ENCODE data around the gene CGB3.
"Not testable (repeated sequence)": the region's sequence is repeated elsewhere in the genome, so short reads cannot be mapped to it uniquely, and the experiment has no call there.

Gene CGB3

GRCh38 chr19:49019242-49019932 lies 4.7 kb downstream of the CGB3 start:
- TF ChIP-seq, protein P1, sequence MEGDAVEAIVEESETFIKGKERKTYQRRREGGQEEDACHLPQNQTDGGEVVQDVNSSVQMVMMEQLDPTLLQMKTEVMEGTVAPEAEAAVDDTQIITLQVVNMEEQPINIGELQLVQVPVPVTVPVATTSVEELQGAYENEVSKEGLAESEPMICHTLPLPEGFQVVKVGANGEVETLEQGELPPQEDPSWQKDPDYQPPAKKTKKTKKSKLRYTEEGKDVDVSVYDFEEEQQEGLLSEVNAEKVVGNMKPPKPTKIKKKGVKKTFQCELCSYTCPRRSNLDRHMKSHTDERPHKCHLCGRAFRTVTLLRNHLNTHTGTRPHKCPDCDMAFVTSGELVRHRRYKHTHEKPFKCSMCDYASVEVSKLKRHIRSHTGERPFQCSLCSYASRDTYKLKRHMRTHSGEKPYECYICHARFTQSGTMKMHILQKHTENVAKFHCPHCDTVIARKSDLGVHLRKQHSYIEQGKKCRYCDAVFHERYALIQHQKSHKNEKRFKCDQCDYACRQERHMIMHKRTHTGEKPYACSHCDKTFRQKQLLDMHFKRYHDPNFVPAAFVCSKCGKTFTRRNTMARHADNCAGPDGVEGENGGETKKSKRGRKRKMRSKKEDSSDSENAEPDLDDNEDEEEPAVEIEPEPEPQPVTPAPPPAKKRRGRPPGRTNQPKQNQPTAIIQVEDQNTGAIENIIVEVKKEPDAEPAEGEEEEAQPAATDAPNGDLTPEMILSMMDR (IDR thresholded peaks at IDR 0.05; ENCODE audit: control insufficient read depth, extremely low read depth, insufficient read depth) = 0 out of 2 replicates have a peak, but pooled peaks have one; percentile 1
- H3K4me3 ChIP-seq (ENCODE audit: low read depth, low read length) = peak overlapping the region; percentile 41
- DNase-seq (ENCODE audit: low read depth) = no peak

DNA sequence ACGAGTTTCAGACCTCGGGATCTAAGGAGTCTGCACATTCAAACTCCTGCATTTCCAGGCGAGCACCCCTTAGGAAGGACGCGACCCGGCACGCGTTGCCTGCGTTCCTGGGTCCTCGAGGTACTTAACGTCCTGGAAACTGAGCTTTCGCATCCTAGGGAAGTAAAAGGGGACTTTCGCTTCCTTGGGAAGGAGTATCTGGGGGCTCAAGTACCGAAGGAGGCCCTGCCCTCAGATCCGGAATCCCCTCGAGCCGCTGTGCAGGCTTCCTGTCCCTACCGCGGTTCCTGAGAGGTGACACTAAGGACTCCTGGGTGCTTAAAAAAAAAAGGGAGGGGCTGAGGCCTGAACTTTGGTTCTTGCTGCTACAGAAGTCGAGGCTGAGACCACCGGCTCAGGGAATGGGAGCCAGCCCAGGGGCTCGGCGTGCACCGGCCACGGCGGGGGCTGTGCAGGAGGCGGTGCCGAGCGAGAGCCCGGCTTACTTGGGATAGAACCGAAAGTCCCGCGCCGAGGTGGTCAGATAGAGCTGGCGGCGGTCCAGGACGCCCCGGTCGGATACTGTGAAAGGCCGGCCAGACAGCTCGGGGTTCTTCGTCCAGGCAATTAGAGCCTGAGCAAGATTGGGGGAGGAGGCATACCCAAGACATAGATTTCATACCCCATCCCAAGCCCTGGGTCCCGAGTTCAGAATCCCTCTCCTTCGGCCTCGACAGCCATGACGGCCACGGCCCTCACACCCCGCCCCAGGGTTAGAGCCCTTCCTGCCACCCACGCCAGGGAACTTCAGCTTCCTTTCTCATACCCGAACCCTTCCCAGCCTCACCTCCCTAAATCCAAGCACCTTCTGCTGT lies 5.5 kb downstream of the CGB3 start:
- H3K4me3 ChIP-seq (ENCODE audit: low read depth, low read length); DNase-seq (ENCODE audit: low read depth): not testable (repeated sequence)

GRCh38 chr19:49017666-49018351 lies 6.3 kb downstream of the CGB3 start:
- peak overlapping the region; percentile 11; the same call in 1 of the 2 replicates for H3K4me3 ChIP-seq (ENCODE audit: low read depth, low read length)
- TF ChIP-seq, protein P1 (IDR thresholded peaks at IDR 0.05; ENCODE audit: control insufficient read depth, extremely low read depth, insufficient read depth) = peak; percentile 23
- DNase-seq (ENCODE audit: low read depth) = no peak

DNA sequence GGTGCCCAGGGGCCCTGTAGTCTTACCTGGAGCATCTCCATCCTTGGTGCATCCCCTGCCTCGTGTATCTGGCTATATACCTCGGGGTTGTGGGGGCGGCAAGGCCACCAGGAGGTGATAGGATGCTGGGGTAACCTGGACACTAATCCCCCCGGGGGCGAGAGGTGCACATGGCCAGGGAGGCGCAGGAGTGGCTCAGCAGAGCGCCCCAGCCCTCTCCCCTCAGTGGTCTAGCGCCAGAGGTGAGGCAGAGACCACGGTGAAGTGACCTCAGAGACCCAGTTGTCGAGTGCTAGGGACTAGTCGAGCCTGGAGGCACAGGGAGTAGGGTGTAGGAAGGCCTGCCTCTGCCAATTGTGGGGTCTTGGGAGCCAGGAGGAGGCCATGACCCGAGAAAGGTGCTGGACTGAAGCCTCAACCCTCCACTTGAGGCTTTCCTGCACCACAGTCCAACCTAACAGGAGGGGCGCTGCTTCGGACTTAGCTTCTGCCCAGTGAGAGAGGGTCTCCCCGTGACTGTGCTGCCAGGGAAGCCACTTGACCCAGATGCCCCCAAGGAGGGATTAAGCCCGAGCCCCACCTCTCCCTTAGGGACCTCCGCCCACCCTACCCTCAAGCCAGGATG lies 7.0 kb downstream of the CGB3 start, which contains the start of gene LHB:
Gene LHB, minus strand, starts transcription at position 51 of the 625 bp plus-strand sequence. Its CDS starts 10 bp downstream, at position 41.
- TF ChIP-seq, protein P1 (IDR thresholded peaks at IDR 0.05; ENCODE audit: control insufficient read depth, extremely low read depth, insufficient read depth) = no peak

GRCh38 chr19:49016067-49016839 lies 7.9 kb downstream of the CGB3 start:
- TF ChIP-seq, protein P1 (IDR thresholded peaks at IDR 0.05; ENCODE audit: control insufficient read depth, extremely low read depth, insufficient read depth) = no peak

More for the DNA sequence above, 7.0 kb downstream of the CGB3 start, which contains the start of gene LHB:
- DNase-seq (ENCODE audit: low read depth) = no peak
- H3K4me3 ChIP-seq (ENCODE audit: low read depth, low read length) = peak within 1 kb of the TSS; percentile 11; the same call in 1 of the 2 replicates

GRCh38 chr19:49014870-49015255 lies 9.3 kb downstream of the CGB3 start:
- DNase-seq (ENCODE audit: low read depth) = no peak
- H3K4me3 ChIP-seq (ENCODE audit: low read depth, low read length) = no peak overlapping the region
- TF ChIP-seq, protein P1 (IDR thresholded peaks at IDR 0.05; ENCODE audit: control insufficient read depth, extremely low read depth, insufficient read depth) = no peak

More at GRCh38 chr19:49016067-49016839, 7.9 kb downstream of the CGB3 start:
- no peak overlapping the region for H3K4me3 ChIP-seq (ENCODE audit: low read depth, low read length)
- DNase-seq (ENCODE audit: low read depth) = no peak
